HepG2 (cell line): ENCODE data around the gene ESPN. TPM values are rescaled to one million over a fixed set of nuclear protein-coding genes. Genes with fewer than 3 reads are reported as not detected.
A peak's percentile ranks its signal among the peaks of the same experiment; 100 is the strongest.

Experiments used
- HDAC6 ChIP-seq: fragments of 200-600 bp; sonication (generic); IDR thresholded peaks from 2 replicates; pipeline ENCODE4 v1.7.0; 2017; ENCODE audit warnings: mild to moderate bottlenecking, antibody characterized with exemption, low read length, low read depth
- HMGXB4 ChIP-seq, 2 experiments: sonication (generic) in 1 of 2; formaldehyde crosslinking in 1 of 2; IDR thresholded peaks; 2 replicates each; pipeline versions ENCODE4 v1.4.0 to v1.6.1; 2018 to 2020; ENCODE audit warnings: missing genetic modification reagents in 2 of 2, borderline replicate concordance in 1 of 2, low read depth in 1 of 2, mild to moderate bottlenecking in 1 of 2, missing biosample characterization in 1 of 2
- LCORL ChIP-seq, 2 experiments: fragments of 450-650 bp in 1 of 2; sonication (generic) in 1 of 2; formaldehyde crosslinking in 1 of 2; IDR thresholded peaks; 2 replicates each; pipeline versions ENCODE4 v1.5.0 to v1.6.1; 2017 to 2020; ENCODE audit warnings: antibody characterized with exemption in 1 of 2, missing genetic modification reagents in 1 of 2
- MED8 ChIP-seq: sonication (generic); formaldehyde crosslinking; IDR thresholded peaks from 2 replicates; pipeline ENCODE4 v1.8.1; 2023; ENCODE audit warnings: mild to moderate bottlenecking, missing genetic modification reagents; ENCODE audit not compliant: insufficient replicate concordance
- MYNN ChIP-seq: sonication (generic); formaldehyde crosslinking; IDR thresholded peaks from 2 replicates; pipeline ENCODE4 v1.4.0; 2020; ENCODE audit warnings: mild to moderate bottlenecking, low read depth, missing genetic modification reagents
- NFRKB ChIP-seq: fragments of 450-650 bp; IDR thresholded peaks from 2 replicates; pipeline ENCODE4 v1.6.1; 2017
- PCBP1 ChIP-seq: fragments of 200-400 bp; formaldehyde crosslinking; IDR thresholded peaks from 2 replicates; pipeline ENCODE4 v1.6.1; 2017; ENCODE audit warnings: mild to moderate bottlenecking, low read depth, low read length, borderline replicate concordance
- PLSCR1 ChIP-seq: sonication (generic); formaldehyde crosslinking; IDR thresholded peaks from 2 replicates; pipeline ENCODE4 v1.5.0; 2020; ENCODE audit warnings: missing genetic modification reagents, mild to moderate bottlenecking, borderline replicate concordance
- TAF15 ChIP-seq: fragments of 200-400 bp; formaldehyde crosslinking; IDR thresholded peaks from one replicate; pipeline ENCODE4 v1.6.1; 2018; ENCODE audit warnings: mild to moderate bottlenecking, low read depth, low read length; ENCODE audit not compliant: poor library complexity, severe bottlenecking
- ZBTB46 ChIP-seq: sonication (generic); formaldehyde crosslinking; IDR thresholded peaks from 2 replicates; pipeline ENCODE4 v1.4.0; 2020; ENCODE audit warnings: mild to moderate bottlenecking, missing genetic modification reagents, borderline replicate concordance
- ZNF605 ChIP-seq: sonication (generic); formaldehyde crosslinking; IDR thresholded peaks from 2 replicates; pipeline ENCODE4 v1.8.0; 2022; ENCODE audit warnings: mild to moderate bottlenecking, missing genetic modification reagents
- ZNF75D ChIP-seq: sonication (generic); formaldehyde crosslinking; IDR thresholded peaks from 2 replicates; pipeline ENCODE4 v1.8.1; 2023; ENCODE audit warnings: missing genetic modification reagents, mild to moderate bottlenecking, borderline replicate concordance
- ZNF777 ChIP-seq: sonication (generic); formaldehyde crosslinking; IDR thresholded peaks from 2 replicates; pipeline ENCODE4 v1.4.0; 2020; ENCODE audit warnings: missing genetic modification reagents
- polyA plus RNA-seq, 8 experiments: library from polyadenylated mRNA; depleted of rRNA in 3 of 8; stranded (reverse) in 7 of 8; unstranded in 1 of 8; fragments of >200 nt; fragmentation: Illumina TruSeq in 4 of 8; extraction: Trizol in 4 of 8; gene quantifications; 2 replicates each; pipeline versions ENCODE4 v1.2.1 to v1.2.3, GENCODE V29; 2011 to 2016; ENCODE audit warnings: low read depth in 4 of 8, missing spikeins in 1 of 8, mixed read lengths in 1 of 8; ENCODE audit not compliant: insufficient read depth in 1 of 8
- total RNA-seq, 5 experiments: library from RNA; depleted of rRNA; stranded (reverse); fragments of >200 nt; fragmentation: Illumina TruSeq; extraction: Trizol; gene quantifications; 2 replicates each; pipeline ENCODE4 v1.2.3, GENCODE V29; 2016; ENCODE audit warnings: low read depth in 1 of 5
- TF ChIP-seq, protein P1 (sequence below): sonication (generic); formaldehyde crosslinking; IDR thresholded peaks from 2 replicates; pipeline ENCODE4 v1.4.0; 2020; ENCODE audit warnings: low read depth, mild to moderate bottlenecking, missing genetic modification reagents
- TF ChIP-seq, protein P2 (sequence below): sonication (generic); formaldehyde crosslinking; IDR thresholded peaks from 2 replicates; pipeline ENCODE4 v1.4.0; 2020; ENCODE audit warnings: mild to moderate bottlenecking, missing genetic modification reagents, borderline replicate concordance

Gene ESPN
- total and polyA plus RNA-seq, 2 of the 13 experiments (the other 11 are each of a cell fraction or from before 2014, with no cell fraction given), result 48.6 to 54.2 TPM

DNA sequence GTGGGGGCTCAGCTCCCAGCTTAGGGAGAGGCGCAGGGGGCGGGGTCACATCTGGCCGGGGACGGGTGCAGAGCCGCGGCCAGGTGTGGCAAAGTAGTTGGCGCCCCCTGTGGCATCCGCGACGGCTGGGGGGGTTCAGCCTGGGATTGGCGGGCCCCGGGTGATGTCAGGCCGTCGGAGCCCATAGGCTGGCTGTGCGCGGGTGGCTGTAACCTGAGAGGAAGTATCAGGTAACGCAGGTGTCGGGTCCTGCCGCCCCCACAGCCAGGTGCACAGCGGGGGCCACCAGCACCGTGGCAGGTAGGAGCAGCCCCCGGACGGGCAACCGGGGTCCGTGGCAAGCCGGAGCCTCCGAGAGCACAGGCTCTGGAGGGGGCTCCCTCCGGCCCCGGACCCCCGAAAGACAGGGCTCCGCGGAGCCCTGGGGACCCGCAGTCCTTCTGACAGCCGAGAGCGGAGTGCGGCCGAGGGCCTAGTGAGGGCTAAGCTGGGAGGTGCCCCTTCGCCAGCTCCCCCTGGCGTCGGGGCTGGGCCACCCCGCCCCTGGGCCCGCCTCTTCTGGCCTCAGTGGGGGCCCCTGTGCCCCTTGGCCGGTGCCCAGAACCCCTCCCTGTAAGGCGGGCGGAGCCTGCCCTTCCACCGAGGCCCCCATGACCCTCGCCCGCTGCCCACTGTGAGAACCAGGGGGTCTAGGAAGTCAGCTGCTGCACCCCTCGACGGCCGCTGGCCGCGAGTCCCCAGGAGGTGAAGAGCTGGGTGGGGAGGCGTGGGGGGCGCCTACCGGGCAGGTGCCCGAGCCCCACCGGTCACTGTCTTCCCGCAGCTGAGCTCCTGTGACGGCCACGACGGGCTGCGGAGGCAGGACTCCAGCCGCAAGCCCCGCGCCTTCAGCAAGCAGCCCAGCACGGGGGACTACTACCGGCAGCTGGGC, 23.5 kb downstream of the ESPN start (continued):
- TF ChIP-seq ZNF605 (CRISPR knock-in tag) (peak; percentile 61; the same call in 1 of the 2 replicates), HDAC6 (no peak), NFRKB (no peak), LCORL (IDR thresholded peaks at IDR 0.05) (no peak), LCORL (CRISPR knock-in tag; IDR thresholded peaks at IDR 0.05) (0 out of 2 replicates have a peak, but pooled peaks have one; percentile 14), MYNN (no peak), PLSCR1 (0 out of 2 replicates have a peak, but pooled peaks have one; percentile 23), ZNF777 (peak; percentile 94), HMGXB4 (CRISPR knock-in tag; IDR thresholded peaks at IDR 0.05; ENCODE audit: borderline replicate concordance in 1 of 2, low read depth in 1 of 2) (peak; percentile 67 to 82; a peak in 3 of 4 replicates), MED8 (peak; percentile 80), PCBP1 (0 out of 2 replicates have a peak, but pooled peaks have one; percentile 63), TAF15 (peak; percentile 13), ZNF75D (CRISPR knock-in tag) (no peak), ZBTB46 (CRISPR knock-in tag) (no peak)
- TF ChIP-seq, protein P1, sequence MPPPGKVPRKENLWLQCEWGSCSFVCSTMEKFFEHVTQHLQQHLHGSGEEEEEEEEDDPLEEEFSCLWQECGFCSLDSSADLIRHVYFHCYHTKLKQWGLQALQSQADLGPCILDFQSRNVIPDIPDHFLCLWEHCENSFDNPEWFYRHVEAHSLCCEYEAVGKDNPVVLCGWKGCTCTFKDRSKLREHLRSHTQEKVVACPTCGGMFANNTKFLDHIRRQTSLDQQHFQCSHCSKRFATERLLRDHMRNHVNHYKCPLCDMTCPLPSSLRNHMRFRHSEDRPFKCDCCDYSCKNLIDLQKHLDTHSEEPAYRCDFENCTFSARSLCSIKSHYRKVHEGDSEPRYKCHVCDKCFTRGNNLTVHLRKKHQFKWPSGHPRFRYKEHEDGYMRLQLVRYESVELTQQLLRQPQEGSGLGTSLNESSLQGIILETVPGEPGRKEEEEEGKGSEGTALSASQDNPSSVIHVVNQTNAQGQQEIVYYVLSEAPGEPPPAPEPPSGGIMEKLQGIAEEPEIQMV (CRISPR knock-in tag), result 0 out of 2 replicates have a peak, but pooled peaks have one; percentile 22
- TF ChIP-seq, protein P2, sequence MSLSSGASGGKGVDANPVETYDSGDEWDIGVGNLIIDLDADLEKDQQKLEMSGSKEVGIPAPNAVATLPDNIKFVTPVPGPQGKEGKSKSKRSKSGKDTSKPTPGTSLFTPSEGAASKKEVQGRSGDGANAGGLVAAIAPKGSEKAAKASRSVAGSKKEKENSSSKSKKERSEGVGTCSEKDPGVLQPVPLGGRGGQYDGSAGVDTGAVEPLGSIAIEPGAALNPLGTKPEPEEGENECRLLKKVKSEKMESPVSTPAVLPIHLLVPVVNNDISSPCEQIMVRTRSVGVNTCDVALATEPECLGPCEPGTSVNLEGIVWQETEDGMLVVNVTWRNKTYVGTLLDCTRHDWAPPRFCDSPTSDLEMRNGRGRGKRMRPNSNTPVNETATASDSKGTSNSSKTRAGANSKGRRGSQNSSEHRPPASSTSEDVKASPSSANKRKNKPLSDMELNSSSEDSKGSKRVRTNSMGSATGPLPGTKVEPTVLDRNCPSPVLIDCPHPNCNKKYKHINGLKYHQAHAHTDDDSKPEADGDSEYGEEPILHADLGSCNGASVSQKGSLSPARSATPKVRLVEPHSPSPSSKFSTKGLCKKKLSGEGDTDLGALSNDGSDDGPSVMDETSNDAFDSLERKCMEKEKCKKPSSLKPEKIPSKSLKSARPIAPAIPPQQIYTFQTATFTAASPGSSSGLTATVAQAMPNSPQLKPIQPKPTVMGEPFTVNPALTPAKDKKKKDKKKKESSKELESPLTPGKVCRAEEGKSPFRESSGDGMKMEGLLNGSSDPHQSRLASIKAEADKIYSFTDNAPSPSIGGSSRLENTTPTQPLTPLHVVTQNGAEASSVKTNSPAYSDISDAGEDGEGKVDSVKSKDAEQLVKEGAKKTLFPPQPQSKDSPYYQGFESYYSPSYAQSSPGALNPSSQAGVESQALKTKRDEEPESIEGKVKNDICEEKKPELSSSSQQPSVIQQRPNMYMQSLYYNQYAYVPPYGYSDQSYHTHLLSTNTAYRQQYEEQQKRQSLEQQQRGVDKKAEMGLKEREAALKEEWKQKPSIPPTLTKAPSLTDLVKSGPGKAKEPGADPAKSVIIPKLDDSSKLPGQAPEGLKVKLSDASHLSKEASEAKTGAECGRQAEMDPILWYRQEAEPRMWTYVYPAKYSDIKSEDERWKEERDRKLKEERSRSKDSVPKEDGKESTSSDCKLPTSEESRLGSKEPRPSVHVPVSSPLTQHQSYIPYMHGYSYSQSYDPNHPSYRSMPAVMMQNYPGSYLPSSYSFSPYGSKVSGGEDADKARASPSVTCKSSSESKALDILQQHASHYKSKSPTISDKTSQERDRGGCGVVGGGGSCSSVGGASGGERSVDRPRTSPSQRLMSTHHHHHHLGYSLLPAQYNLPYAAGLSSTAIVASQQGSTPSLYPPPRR (CRISPR knock-in tag), result peak; percentile 71
